ENCODE measurements around the gene PHYKPL. TPM values are rescaled to one million over a fixed set of nuclear protein-coding genes. Genes with fewer than 3 reads are reported as not detected.

PHYKPL gene
- total and polyA plus RNA-seq, 2 of the 4 experiments (the other 2 are of a cell fraction) = 10.0 to 24.5 TPM

DNA sequence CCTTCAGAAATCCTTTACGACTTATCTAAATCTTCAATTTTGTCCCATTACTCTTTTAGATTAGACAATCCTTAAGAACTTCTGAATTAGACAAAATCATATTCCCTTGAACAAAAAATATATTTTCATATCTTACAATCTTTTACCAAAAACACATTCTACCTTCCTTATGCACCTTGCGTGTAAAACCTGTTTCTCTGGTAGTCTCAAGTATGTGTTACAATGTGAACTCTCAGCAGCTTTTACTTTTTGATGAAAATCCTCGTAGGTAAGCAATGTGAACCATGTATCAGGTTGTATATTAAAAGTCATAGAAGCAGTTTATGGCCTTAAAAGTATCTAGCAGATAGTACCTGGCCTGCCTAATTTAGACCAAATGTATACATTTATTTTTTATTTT is 58.1 kb downstream of the PHYKPL start:
- ATAC-seq (ENCODE audit: low read depth) (no peak), DNase-seq (no peak)
- no peak overlapping the region for H3K9ac ChIP-seq (ENCODE audit: low read depth, low read length)
- BruUV-seq (replicated peaks) = no TSS peak
- H3K4me1 ChIP-seq (ENCODE audit: control insufficient read depth, insufficient read depth, low read length) = no peaks in the 10 kb centered on the region
- H2BK20ac ChIP-seq (ENCODE audit: low read depth, low read length) = no peak overlapping the region
- no peak overlapping the region for H3K23ac ChIP-seq (ENCODE audit: low read depth, low read length)
- no peak overlapping the region for H2BK5ac ChIP-seq (ENCODE audit: low read depth, low read length, poor library complexity, severe bottlenecking)
- no peaks in the 10 kb centered on the region for H4K20me1 ChIP-seq (ENCODE audit: insufficient read depth, low read length)
- peaks cover under 1% of the 10 kb centered on the region; the same call in 1 of the 2 replicates for H3K9me3 ChIP-seq (ENCODE audit: control insufficient read depth, insufficient read depth, low read length)
- H3K9me1 ChIP-seq (ENCODE audit: insufficient read depth, low read length) = no peaks in the 10 kb centered on the region
- no peak overlapping the region for H3K4ac ChIP-seq (ENCODE audit: low read depth, low read length)
- no peak overlapping the region for H3K4me2 ChIP-seq (ENCODE audit: low read depth, low read length)
- intact Hi-C loops (cut with micrococcal nuclease) = no loop called here
- no peak overlapping the region for H4K8ac ChIP-seq (ENCODE audit: low read depth in 2 of 2, low read length in 2 of 2)
- in situ Hi-C loops (cut with MboI; ENCODE audit: low sequenced_read_pairs) = loop anchor here (25.0 kb wide), 1 partner anchor 237 kb away; no protein-coding TSS in a partner anchor
- no peak overlapping the region for H4K91ac ChIP-seq (ENCODE audit: insufficient read depth, low read depth, low read length)
- H2BK15ac ChIP-seq (ENCODE audit: low read depth, low read length) = no peak overlapping the region
- H3K36me3 ChIP-seq (ENCODE audit: control insufficient read depth, insufficient read depth, low read length) = no peaks in the 10 kb centered on the region
- no peak overlapping the region for H3K4me3 ChIP-seq (ENCODE audit: insufficient read depth, low read depth, low read length)
- H3K79me1 ChIP-seq (ENCODE audit: low read depth in 1 of 2, low read length in 2 of 2) = no peaks in the 10 kb centered on the region
- H2AK5ac ChIP-seq (ENCODE audit: low read depth, low read length) = no peak overlapping the region
- TF ChIP-seq, protein P1, sequence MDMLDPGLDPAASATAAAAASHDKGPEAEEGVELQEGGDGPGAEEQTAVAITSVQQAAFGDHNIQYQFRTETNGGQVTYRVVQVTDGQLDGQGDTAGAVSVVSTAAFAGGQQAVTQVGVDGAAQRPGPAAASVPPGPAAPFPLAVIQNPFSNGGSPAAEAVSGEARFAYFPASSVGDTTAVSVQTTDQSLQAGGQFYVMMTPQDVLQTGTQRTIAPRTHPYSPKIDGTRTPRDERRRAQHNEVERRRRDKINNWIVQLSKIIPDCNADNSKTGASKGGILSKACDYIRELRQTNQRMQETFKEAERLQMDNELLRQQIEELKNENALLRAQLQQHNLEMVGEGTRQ (IDR thresholded peaks at IDR 0.05; ENCODE audit: low read depth, low read length) = no peak
- ChIA-PET POLR2A (ENCODE audit: unreplicated experiment) (no interaction called here), CTCF (no interaction called here)
- H3K18ac ChIP-seq (ENCODE audit: low read depth, low read length) = no peak overlapping the region
- no peak overlapping the region for H3K27ac ChIP-seq (ENCODE audit: insufficient read depth, low read length)
- H3K56ac ChIP-seq (ENCODE audit: extremely low read depth, insufficient read depth, low read length) = no peak overlapping the region
- no peak overlapping the region for H2AK9ac ChIP-seq (replicated peaks; ENCODE audit: low read depth, low read length, poor library complexity)
- WGBS, 2 experiments (ENCODE audit: extremely low coverage in 2 of 2, insufficient read length in 1 of 2) = 100% methylated on average over 1 of the region's 3 CpGs; no CpG with 5 or more reads in 1 of the 2 experiments
- no peak overlapping the region for H2BK120ac ChIP-seq (ENCODE audit: low read depth, low read length)
- dilution Hi-C loops (cut with HindIII; ENCODE audit: low sequenced_read_pairs, unreplicated experiment) = no loop called here
- H2AFZ ChIP-seq (replicated peaks; ENCODE audit: low read length, poor library complexity) = no peak overlapping the region
- H4K5ac ChIP-seq (ENCODE audit: low read depth, low read length) = no peak overlapping the region
- peaks cover 6% of the 10 kb centered on the region for H3K27me3 ChIP-seq (ENCODE audit: control insufficient read depth, insufficient read depth, low read length)
- no peak overlapping the region for H3K14ac ChIP-seq (replicated peaks; ENCODE audit: low read depth, low read length)

Data from IMR-90 (cell line).